AG09319 (cell line): Measurements from ENCODE around the gene MAPKAPK2.

Experiments used
- DNase-seq: peaks from one replicate; pipeline ENCODE4 v3.0.0-alpha.2; 2010; ENCODE audit warnings: low read depth; ENCODE audit errors: extremely low read depth
- CTCF ChIP-seq: IDR thresholded peaks from 2 replicates; pipeline ENCODE4 v1.5.1; 2011; ENCODE audit warnings: low read depth, mild to moderate bottlenecking, inconsistent platforms, low read length, moderate library complexity

The MAPKAPK2 gene

GRCh38 chr1:206646504-206646903 is 38.2 kb upstream of the MAPKAPK2 start:
- no peak for DNase-seq
- TF ChIP-seq CTCF: no peak

GRCh38 chr1:206647224-206647623 is 37.5 kb upstream of the MAPKAPK2 start:
- TF ChIP-seq CTCF: no peak
- DNase-seq: no peak

- no peak for DNase-seq
- TF ChIP-seq CTCF: no peak
Observed at GRCh38 chr1:206649261-206649921, 35.3 kb upstream of the MAPKAPK2 start.

GRCh38 chr1:206651014-206651413 is 33.7 kb upstream of the MAPKAPK2 start:
- DNase-seq: no peak

GRCh38 chr1:206651958-206652890 is 32.5 kb upstream of the MAPKAPK2 start:
- DNase-seq: no peak
- no peak for TF ChIP-seq CTCF

More at GRCh38 chr1:206651014-206651413, 33.7 kb upstream of the MAPKAPK2 start:
- no peak for TF ChIP-seq CTCF

- TF ChIP-seq CTCF: no peak
- DNase-seq: no peak
Observed at GRCh38 chr1:206653715-206654459, 30.8 kb upstream of the MAPKAPK2 start.

GRCh38 chr1:206654828-206655227 is 29.9 kb upstream of the MAPKAPK2 start:
- no peak for DNase-seq
- TF ChIP-seq CTCF: no peak
